ENCODE measurements around the gene ARMC2. TPM values are rescaled to one million over a fixed set of nuclear protein-coding genes. Genes with fewer than 3 reads are reported as not detected.

The ARMC2 gene
- total RNA-seq, 3 donors from 2014 or later: 4.3 to 7.9 (median 7.2) TPM

- no peaks in the 10 kb centered on the region for H3K4me1 ChIP-seq
Observed at GRCh38 chr6:108820006-108820405, 28.2 kb upstream of the ARMC2 start.

DNA sequence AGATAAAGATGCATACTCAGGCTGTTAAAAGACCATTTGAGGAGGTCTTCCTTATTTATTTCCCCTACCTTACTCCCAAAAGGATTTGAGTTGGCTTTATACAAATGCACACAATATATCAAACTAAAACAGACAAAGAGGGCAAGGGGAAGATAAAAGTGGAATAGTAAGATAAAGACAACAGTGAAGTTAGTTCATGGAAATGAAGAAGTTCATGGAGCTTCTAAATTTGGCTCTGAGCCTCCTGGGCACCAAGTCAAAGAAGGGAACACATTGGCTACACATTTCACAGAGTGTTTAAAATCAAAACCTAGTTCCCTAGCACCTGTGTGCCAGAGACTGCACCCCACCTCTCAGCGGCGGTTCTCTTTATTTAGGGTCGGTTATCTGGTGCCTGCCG is 25.8 kb upstream of the ARMC2 start:
- no peak for DNase-seq (ENCODE audit: low spot score in 2 of 2)
- intact Hi-C loops (cut with DNase I; ENCODE audit: low total_unique reads): no loop called here
- no peaks in the 10 kb centered on the region for H3K36me3 ChIP-seq
- no peaks in the 10 kb centered on the region for H3K27me3 ChIP-seq
- H3K4me1 ChIP-seq: no peaks in the 10 kb centered on the region
- H3K27ac ChIP-seq: no peak overlapping the region
- no peak overlapping the region for H3K4me3 ChIP-seq
- TF ChIP-seq POLR2A (IDR thresholded peaks at IDR 0.05) (no peak), POLR2AphosphoS5 (IDR thresholded peaks at IDR 0.05) (no peak)
- TF ChIP-seq, protein P1, sequence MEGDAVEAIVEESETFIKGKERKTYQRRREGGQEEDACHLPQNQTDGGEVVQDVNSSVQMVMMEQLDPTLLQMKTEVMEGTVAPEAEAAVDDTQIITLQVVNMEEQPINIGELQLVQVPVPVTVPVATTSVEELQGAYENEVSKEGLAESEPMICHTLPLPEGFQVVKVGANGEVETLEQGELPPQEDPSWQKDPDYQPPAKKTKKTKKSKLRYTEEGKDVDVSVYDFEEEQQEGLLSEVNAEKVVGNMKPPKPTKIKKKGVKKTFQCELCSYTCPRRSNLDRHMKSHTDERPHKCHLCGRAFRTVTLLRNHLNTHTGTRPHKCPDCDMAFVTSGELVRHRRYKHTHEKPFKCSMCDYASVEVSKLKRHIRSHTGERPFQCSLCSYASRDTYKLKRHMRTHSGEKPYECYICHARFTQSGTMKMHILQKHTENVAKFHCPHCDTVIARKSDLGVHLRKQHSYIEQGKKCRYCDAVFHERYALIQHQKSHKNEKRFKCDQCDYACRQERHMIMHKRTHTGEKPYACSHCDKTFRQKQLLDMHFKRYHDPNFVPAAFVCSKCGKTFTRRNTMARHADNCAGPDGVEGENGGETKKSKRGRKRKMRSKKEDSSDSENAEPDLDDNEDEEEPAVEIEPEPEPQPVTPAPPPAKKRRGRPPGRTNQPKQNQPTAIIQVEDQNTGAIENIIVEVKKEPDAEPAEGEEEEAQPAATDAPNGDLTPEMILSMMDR (IDR thresholded peaks at IDR 0.05): no peak
- peaks cover 0 to 8% of the 10 kb centered on the region in 2 donors for H3K9me3 ChIP-seq

More at GRCh38 chr6:108820006-108820405, 28.2 kb upstream of the ARMC2 start:
- Histone ChIP-seq H3K27me3 (no peaks in the 10 kb centered on the region), H3K27ac (no peak overlapping the region), H3K36me3 (no peaks in the 10 kb centered on the region), H3K4me3 (no peak overlapping the region), H3K9me3 (peaks cover 2 to 3% of the 10 kb centered on the region in 2 donors)
- TF ChIP-seq POLR2A (IDR thresholded peaks at IDR 0.05): no peak
- TF ChIP-seq, protein P1 (IDR thresholded peaks at IDR 0.05): no peak
- TF ChIP-seq POLR2AphosphoS5 (IDR thresholded peaks at IDR 0.05): no peak
- intact Hi-C loops (cut with DNase I; ENCODE audit: low total_unique reads): no loop called here
- no peak for DNase-seq (ENCODE audit: low spot score in 2 of 2)

DNA sequence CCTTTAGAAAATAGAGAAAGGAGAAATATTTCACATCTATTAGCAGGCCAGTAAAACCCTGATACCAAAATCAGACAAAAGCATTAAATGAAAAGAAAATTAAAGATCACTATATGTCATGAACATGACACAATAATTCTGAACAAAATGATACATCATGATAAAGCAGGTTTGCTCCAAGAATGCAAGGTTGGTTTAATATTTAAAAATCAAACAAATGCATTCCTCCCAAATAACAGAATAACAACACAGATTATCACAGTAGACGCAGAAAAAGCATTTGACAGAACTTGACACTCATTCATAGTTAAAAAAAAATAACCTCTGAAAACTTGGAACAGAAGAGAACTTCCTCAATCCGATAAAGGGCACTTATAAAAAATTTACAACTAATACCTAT is 22.9 kb upstream of the ARMC2 start:
- no peaks in the 10 kb centered on the region for H3K4me1 ChIP-seq
- H3K4me3 ChIP-seq: no peak overlapping the region
- peaks cover 0 to 8% of the 10 kb centered on the region in 2 donors for H3K9me3 ChIP-seq
- no peaks in the 10 kb centered on the region for H3K36me3 ChIP-seq
- TF ChIP-seq, protein P1 (IDR thresholded peaks at IDR 0.05): no peak
- TF ChIP-seq POLR2AphosphoS5 (IDR thresholded peaks at IDR 0.05): no peak
- no peak for DNase-seq (ENCODE audit: low spot score in 2 of 2)
- no peak overlapping the region for H3K27ac ChIP-seq
- intact Hi-C loops (cut with DNase I; ENCODE audit: low total_unique reads): no loop called here
- H3K27me3 ChIP-seq: no peaks in the 10 kb centered on the region

DNA sequence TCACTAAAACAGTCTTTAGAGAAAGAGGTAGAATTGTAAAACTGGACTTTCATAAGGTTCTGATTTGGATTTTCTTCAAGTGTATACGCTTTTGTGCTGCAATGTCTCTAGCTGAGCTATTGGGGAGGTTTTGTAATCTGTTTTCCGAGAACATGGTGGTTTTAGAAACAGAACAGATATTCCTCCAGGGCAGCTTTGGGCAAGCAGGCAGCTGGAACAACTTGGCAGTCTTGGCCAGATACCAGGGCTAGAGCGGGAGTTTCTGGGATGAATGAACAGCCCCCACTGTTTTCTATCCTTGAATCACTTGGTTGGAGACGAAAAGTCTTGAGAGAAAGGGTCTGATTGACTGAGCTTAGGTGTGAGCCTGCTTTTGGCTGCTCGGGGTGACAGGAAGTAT is 17.1 kb upstream of the ARMC2 start:
- no peaks in the 10 kb centered on the region for H3K9me3 ChIP-seq
- H3K27ac ChIP-seq: peak overlapping the region; percentile 75 to 76
- peak in 1 of 2 donors; percentile 78 for DNase-seq (ENCODE audit: low spot score in 2 of 2)
- intact Hi-C loops (cut with DNase I; ENCODE audit: low total_unique reads): no loop called here
- TF ChIP-seq, protein P1 (IDR thresholded peaks at IDR 0.05): no peak
- TF ChIP-seq POLR2AphosphoS5 (IDR thresholded peaks at IDR 0.05): peak in 1 of 3 donors; percentile 50
- no peak for TF ChIP-seq POLR2A (IDR thresholded peaks at IDR 0.05)
- peak overlapping the region in 1 of 3 donors; percentile 10 for H3K4me3 ChIP-seq
- no peaks in the 10 kb centered on the region for H3K36me3 ChIP-seq
- no peaks in the 10 kb centered on the region for H3K27me3 ChIP-seq
- H3K4me1 ChIP-seq: peaks cover 0 to 2% of the 10 kb centered on the region in 2 donors

DNA sequence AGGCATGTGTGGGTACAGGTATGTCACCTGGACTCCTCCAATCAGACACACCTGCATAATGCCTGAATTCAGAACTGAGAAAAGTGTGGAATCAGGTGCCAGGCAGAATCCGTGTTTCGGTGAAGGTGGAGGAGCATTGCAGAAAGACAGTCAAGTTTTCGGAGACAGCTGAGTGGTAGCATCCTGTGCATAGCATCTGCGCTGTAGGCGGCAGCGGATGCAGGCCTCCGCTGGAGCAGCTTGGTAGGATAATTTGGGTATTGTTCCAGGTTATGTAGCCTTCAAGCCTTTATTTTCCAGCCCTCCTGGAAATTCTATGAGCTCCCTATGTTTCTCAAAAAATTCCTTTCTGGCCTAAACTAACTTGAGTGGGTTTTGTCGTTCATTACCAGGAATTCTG is 15.5 kb upstream of the ARMC2 start:
- TF ChIP-seq POLR2AphosphoS5 (IDR thresholded peaks at IDR 0.05) (no peak), POLR2A (IDR thresholded peaks at IDR 0.05) (no peak)
- TF ChIP-seq, protein P1 (IDR thresholded peaks at IDR 0.05): no peak
- H3K36me3 ChIP-seq: no peaks in the 10 kb centered on the region
- intact Hi-C loops (cut with DNase I; ENCODE audit: low total_unique reads): no loop called here
- H3K9me3 ChIP-seq: no peaks in the 10 kb centered on the region
- no peak for DNase-seq (ENCODE audit: low spot score in 2 of 2)
- H3K4me3 ChIP-seq: no peak overlapping the region
- no peak overlapping the region for H3K27ac ChIP-seq
- H3K4me1 ChIP-seq: peaks cover 0 to 2% of the 10 kb centered on the region in 2 donors
- no peaks in the 10 kb centered on the region for H3K27me3 ChIP-seq
